H9 (cell line): ENCODE measurements around the gene PTCD1. TPM values are rescaled to one million over a fixed set of nuclear protein-coding genes. Genes with fewer than 3 reads are reported as not detected.
A peak's percentile ranks its signal among the peaks of the same experiment; 100 is the strongest.

Source experiments
- DNase-seq: peaks from one replicate; pipeline ENCODE4 v3.0.0-alpha.2; 2017
- H2AFZ ChIP-seq: one replicate; pipeline ENCODE4 v1.6.1; 2013; ENCODE audit warnings: mild to moderate bottlenecking, low read length, control low read depth, moderate library complexity
- H2AK5ac ChIP-seq: 2 replicates; pipeline ENCODE4 v1.6.1; 2013; ENCODE audit warnings: low read length, control low read depth, mixed read lengths; ENCODE audit not compliant: insufficient read length
- H2BK120ac ChIP-seq: one replicate; pipeline ENCODE4 v1.6.1; 2013; ENCODE audit warnings: low read depth, mild to moderate bottlenecking, low read length, control low read depth, inconsistent platforms; ENCODE audit not compliant: poor library complexity, severe bottlenecking
- H2BK12ac ChIP-seq: 2 replicates; pipeline ENCODE4 v1.6.1; 2013; ENCODE audit warnings: low read length, control low read depth, mixed read lengths, low read depth; ENCODE audit not compliant: insufficient read length
- H2BK15ac ChIP-seq: 2 replicates; pipeline ENCODE4 v1.6.1; 2013; ENCODE audit warnings: low read depth, low read length, control low read depth
- H2BK20ac ChIP-seq: one replicate; pipeline ENCODE4 v1.6.1; 2013; ENCODE audit warnings: low read depth, mild to moderate bottlenecking, low read length, control low read depth, inconsistent platforms; ENCODE audit not compliant: poor library complexity, severe bottlenecking
- H2BK5ac ChIP-seq: 2 replicates; pipeline ENCODE4 v1.6.1; 2013; ENCODE audit warnings: low read length, control low read depth, mixed read lengths; ENCODE audit not compliant: insufficient read length
- H3K14ac ChIP-seq: 2 replicates; pipeline ENCODE4 v1.6.1; 2013; ENCODE audit warnings: low read length, control low read depth; ENCODE audit not compliant: insufficient read depth
- H3K18ac ChIP-seq: 2 replicates; pipeline ENCODE4 v1.6.1; 2013; ENCODE audit warnings: low read depth, mild to moderate bottlenecking, mixed read lengths, low read length, control low read depth; ENCODE audit not compliant: insufficient read length
- H3K23ac ChIP-seq: 2 replicates; pipeline ENCODE4 v1.6.1; 2013; ENCODE audit warnings: low read length, control low read depth, mixed read lengths, low read depth; ENCODE audit not compliant: insufficient read length
- H3K23me2 ChIP-seq: 2 replicates; pipeline ENCODE4 v1.6.1; 2013; ENCODE audit warnings: low read depth, mild to moderate bottlenecking, mixed read lengths, low read length, control low read depth; ENCODE audit not compliant: insufficient read length, poor library complexity, severe bottlenecking
- H3K27ac ChIP-seq: 2 replicates; pipeline ENCODE4 v1.5.1; 2013; ENCODE audit warnings: low read length, control low read depth, mixed read lengths, low read depth; ENCODE audit not compliant: insufficient read length
- H3K27me3 ChIP-seq: 2 replicates; pipeline ENCODE4 v1.6.1; 2013; ENCODE audit warnings: low read length, control low read depth, inconsistent platforms; ENCODE audit not compliant: insufficient read depth
- H3K4ac ChIP-seq: 2 replicates; pipeline ENCODE4 v1.6.1; 2013; ENCODE audit warnings: low read depth, mild to moderate bottlenecking, control low read depth, inconsistent platforms, low read length, moderate library complexity
- H3K4me1 ChIP-seq: 2 replicates; pipeline ENCODE4 v1.6.1; 2013; ENCODE audit warnings: low read length, control low read depth, inconsistent platforms; ENCODE audit not compliant: insufficient read depth
- H3K4me2 ChIP-seq: 2 replicates; pipeline ENCODE4 v1.6.1; 2013; ENCODE audit warnings: low read length, control low read depth, mixed read lengths; ENCODE audit not compliant: insufficient read length, insufficient read depth
- H3K56ac ChIP-seq: 2 replicates; pipeline ENCODE4 v1.6.1; 2013; ENCODE audit warnings: low read depth, mild to moderate bottlenecking, mixed read lengths, low read length, control low read depth; ENCODE audit not compliant: insufficient read length
- H3K79me1 ChIP-seq: 2 replicates; pipeline ENCODE4 v1.6.1; 2013; ENCODE audit warnings: low read depth, mild to moderate bottlenecking, moderate library complexity, low read length, control low read depth, inconsistent platforms; ENCODE audit not compliant: insufficient read depth, poor library complexity, severe bottlenecking
- H3K79me2 ChIP-seq: 2 replicates; pipeline ENCODE4 v1.6.1; 2013; ENCODE audit warnings: low read length, control low read depth, inconsistent platforms; ENCODE audit not compliant: insufficient read depth
- H3K9ac ChIP-seq: 2 replicates; pipeline ENCODE4 v1.6.1; 2013; ENCODE audit warnings: low read length, control low read depth, mixed read lengths; ENCODE audit not compliant: insufficient read length; ENCODE audit errors: extremely low read depth
- H3K9me3 ChIP-seq: one replicate; pipeline ENCODE4 v1.6.1; 2013; ENCODE audit warnings: low read depth, low read length, inconsistent platforms; ENCODE audit not compliant: control insufficient read depth
- H3T11ph ChIP-seq: one replicate; pipeline ENCODE4 v1.6.1; 2013; ENCODE audit warnings: mild to moderate bottlenecking, low read length, control low read depth, inconsistent platforms
- H4K20me1 ChIP-seq: one replicate; pipeline ENCODE4 v1.6.1; 2013; ENCODE audit not compliant: control insufficient read depth, insufficient read length, insufficient read depth
- H4K5ac ChIP-seq: 2 replicates; pipeline ENCODE4 v1.6.1; 2013; ENCODE audit warnings: low read depth, mild to moderate bottlenecking, mixed read lengths, low read length, control low read depth; ENCODE audit not compliant: insufficient read length
- H4K8ac ChIP-seq: replicated peaks from 2 replicates; pipeline ENCODE4 v1.6.1; 2013; ENCODE audit warnings: low read length, control low read depth, mixed read lengths, low read depth; ENCODE audit not compliant: insufficient read length
- H4K91ac ChIP-seq: 2 replicates; pipeline ENCODE4 v1.6.1; 2013; ENCODE audit warnings: low read depth, mild to moderate bottlenecking, moderate library complexity, mixed read lengths, low read length, control low read depth; ENCODE audit not compliant: insufficient read length
- H3K27ac Mint-ChIP-seq, 3 experiments: 2 replicates in 2 of 3; 3 replicates in 1 of 3; pipeline ENCODE4 v1.8.0; 2020 to 2021; ENCODE audit warnings: mixed read lengths in 3 of 3, mild to moderate bottlenecking in 1 of 3, moderate library complexity in 1 of 3
- H3K27me3 Mint-ChIP-seq: 2 replicates; pipeline ENCODE4 v1.8.0; 2021; ENCODE audit warnings: low read depth, mild to moderate bottlenecking, moderate library complexity, mixed read lengths
- H3K36me3 Mint-ChIP-seq, 3 experiments: 2 replicates in 2 of 3; 3 replicates in 1 of 3; pipeline ENCODE4 v1.8.0; 2020 to 2021; ENCODE audit warnings: low read depth in 3 of 3, mixed read lengths in 3 of 3; ENCODE audit not compliant: insufficient read depth in 1 of 3
- H3K4me1 Mint-ChIP-seq, 2 experiments: 2 replicates each; pipeline ENCODE4 v1.8.0; 2020; ENCODE audit warnings: mixed read lengths in 2 of 2
- H3K4me3 Mint-ChIP-seq, 2 experiments: 2 replicates in 1 of 2; 3 replicates in 1 of 2; pipeline ENCODE4 v1.8.0; 2020 to 2021; ENCODE audit warnings: mild to moderate bottlenecking in 2 of 2, mixed read lengths in 2 of 2, moderate library complexity in 1 of 2
- H3K9me3 Mint-ChIP-seq, 2 experiments: 2 replicates in 1 of 2; 3 replicates in 1 of 2; pipeline ENCODE4 v1.8.0; 2020; ENCODE audit warnings: mild to moderate bottlenecking in 2 of 2, mixed read lengths in 2 of 2, moderate library complexity in 1 of 2
- CTCF ChIP-seq: fragments of 200-600 bp; sonication (generic); conservative IDR thresholded peaks from 3 replicates; pipeline ENCODE4 v1.8.0; 2021; ENCODE audit warnings: antibody characterized with exemption, mild to moderate bottlenecking
- WGBS: extraction: QIAGEN DNeasy Blood & Tissue Kit; methylation state at CpG from one replicate; pipeline ENCODE4 v1.1.7; 2013; ENCODE audit warnings: missing lambda C conversion rate, low lambda C conversion rate, mixed read lengths; ENCODE audit not compliant: insufficient read length; ENCODE audit errors: extremely low coverage; 5-methylcytosine and 5-hydroxymethylcytosine counted together
- total RNA-seq: library from RNA; stranded (reverse); gene quantifications from 2 replicates; pipeline ENCODE4 v1.2.1, GENCODE V29; 2021

Gene PTCD1
- total RNA-seq, 1 experiment from 2014 or later = 12.8 TPM

GRCh38 chr7:99408379-99409191 is 30.0 kb downstream of the PTCD1 start, which contains the start of the genes BUD31 and PDAP1:
Gene BUD31, plus strand, starts transcription at chr7:99408969. Its CDS starts 2,124 bp downstream, at chr7:99411093.
Gene PDAP1, minus strand, starts transcription at chr7:99408597. Its CDS starts 49 bp downstream, at chr7:99408548.
- H4K8ac ChIP-seq = peak within 1 kb of the TSS; percentile 100
- no peaks in the 10 kb centered on the region for H4K20me1 ChIP-seq
- peak within 1 kb of the TSS; percentile 85 for H2BK12ac ChIP-seq
- no peaks in the 10 kb centered on the region for H3K27me3 ChIP-seq
- H3K27me3 Mint-ChIP-seq = no peaks in the 10 kb centered on the region
- H3T11ph ChIP-seq = peak within 1 kb of the TSS; percentile 81
- H3K56ac ChIP-seq = peak within 1 kb of the TSS; percentile 91
- peak within 1 kb of the TSS; percentile 92 for H2BK120ac ChIP-seq
- H2BK15ac ChIP-seq = no peak within 1 kb of the TSS
- peaks cover 34 to 60% (median 52%) of the 10 kb centered on the region in 3 experiments; a peak in 6 of 7 replicates for H3K36me3 Mint-ChIP-seq
- peak within 1 kb of the TSS; percentile 80 for H2AFZ ChIP-seq
- H3K4me2 ChIP-seq = peak within 1 kb of the TSS; percentile 91
- H3K4me1 Mint-ChIP-seq = peaks cover 19 to 23% of the 10 kb centered on the region in 2 experiments
- peak within 1 kb of the TSS; percentile 94 for H3K27ac ChIP-seq
- no peak for TF ChIP-seq CTCF
- no CpG with 5 or more reads among the region's 72 CpGs for WGBS
- H2AK5ac ChIP-seq = no peak within 1 kb of the TSS
- H3K79me1 ChIP-seq = peaks cover 12% of the 10 kb centered on the region
- peak within 1 kb of the TSS; percentile 96 to 99 (median 98) for H3K27ac Mint-ChIP-seq
- no peaks in the 10 kb centered on the region for H3K9me3 Mint-ChIP-seq
- H2BK20ac ChIP-seq = no peak within 1 kb of the TSS
- H2BK5ac ChIP-seq = peak within 1 kb of the TSS; percentile 100
- peak within 1 kb of the TSS; percentile 97 for H3K9ac ChIP-seq
- H3K79me2 ChIP-seq = peaks cover 36% of the 10 kb centered on the region
- no peak within 1 kb of the TSS for H4K91ac ChIP-seq
- H3K23me2 ChIP-seq = peaks cover 16% of the 10 kb centered on the region
- peak within 1 kb of the TSS; percentile 100 for H3K18ac ChIP-seq
- peak; percentile 95 for DNase-seq
- H4K5ac ChIP-seq = peak within 1 kb of the TSS; percentile 99
- peak within 1 kb of the TSS; percentile 95 to 96 for H3K4me3 Mint-ChIP-seq
- peak within 1 kb of the TSS; percentile 100 for H3K14ac ChIP-seq
- H3K4ac ChIP-seq = no peak within 1 kb of the TSS; the same call in 1 of the 2 replicates
- H3K9me3 ChIP-seq = no peaks in the 10 kb centered on the region
- H3K4me1 ChIP-seq = no peaks in the 10 kb centered on the region
- H3K23ac ChIP-seq = no peak within 1 kb of the TSS
